Fibroblast of lung (primary cell): ENCODE data around the gene RETN. TPM values are rescaled to one million over a fixed set of nuclear protein-coding genes. Genes with fewer than 3 reads are reported as not detected.

Source experiments
- DNase-seq, 2 donors: peaks; one replicate each; pipeline versions ENCODE4 v3.0.0 to v3.0.0-alpha.2; 2010; ENCODE audit warnings: low read depth in 2 of 2
- H2AFZ ChIP-seq: 2 replicates; pipeline ENCODE4 v1.5.1; 2012; ENCODE audit warnings: low read length, control low read depth, inconsistent platforms
- H3K27ac ChIP-seq: 2 replicates; pipeline ENCODE4 v1.5.1; 2011; ENCODE audit warnings: low read length, control low read depth; ENCODE audit not compliant: insufficient read depth
- H3K27me3 ChIP-seq: 2 replicates; pipeline ENCODE4 v1.5.1; 2011; ENCODE audit warnings: mild to moderate bottlenecking, low read length; ENCODE audit not compliant: control insufficient read depth, insufficient read depth
- H3K36me3 ChIP-seq: 2 replicates; pipeline ENCODE4 v1.5.1; 2011; ENCODE audit warnings: low read length; ENCODE audit not compliant: control insufficient read depth, insufficient read depth
- H3K4me1 ChIP-seq: 2 replicates; pipeline ENCODE4 v1.5.1; 2011; ENCODE audit warnings: low read length; ENCODE audit not compliant: control insufficient read depth, insufficient read depth; ENCODE audit errors: extremely low read depth
- H3K4me2 ChIP-seq: 2 replicates; pipeline ENCODE4 v1.5.1; 2011; ENCODE audit warnings: low read length, control low read depth; ENCODE audit not compliant: insufficient read depth; ENCODE audit errors: extremely low read depth
- H3K4me3 ChIP-seq, 4 experiments: fragments of 200-600 bp in 1 of 4; sonication (generic) in 1 of 4; replicated peaks in 1 of 4; 2 replicates each; pipeline ENCODE4 v1.5.1; 2011 to 2016; ENCODE audit warnings: low read length in 4 of 4, low read depth in 3 of 4, mild to moderate bottlenecking in 3 of 4, control low read depth in 2 of 4, inconsistent platforms in 1 of 4, mixed read lengths in 1 of 4; ENCODE audit not compliant: insufficient read depth in 1 of 4; ENCODE audit errors: control extremely low read depth in 1 of 4
- H3K79me2 ChIP-seq: 2 replicates; pipeline ENCODE4 v1.5.1; 2012; ENCODE audit warnings: mild to moderate bottlenecking, low read length, inconsistent platforms; ENCODE audit not compliant: control insufficient read depth, insufficient read depth
- H3K9ac ChIP-seq: 2 replicates; pipeline ENCODE4 v1.5.1; 2011; ENCODE audit warnings: mild to moderate bottlenecking, low read length, control low read depth; ENCODE audit not compliant: insufficient read depth
- H3K9me3 ChIP-seq: 2 replicates; pipeline ENCODE4 v1.5.1; 2012; ENCODE audit warnings: low read depth, low read length; ENCODE audit not compliant: control insufficient read depth, insufficient read depth
- H4K20me1 ChIP-seq: 2 replicates; pipeline ENCODE4 v1.5.1; 2011; ENCODE audit warnings: low read length; ENCODE audit not compliant: control insufficient read depth, insufficient read depth; ENCODE audit errors: extremely low read depth
- EZH2 ChIP-seq: IDR thresholded peaks from 2 replicates; pipeline ENCODE4 v1.5.1; 2012; ENCODE audit warnings: low read length, control low read depth, mild to moderate bottlenecking; ENCODE audit errors: missing control alignments
- polyA plus RNA-seq, 2 donors: library from polyadenylated mRNA; depleted of rRNA in 1 of 2; stranded (reverse) in 1 of 2; unstranded in 1 of 2; fragments of >200 nt; gene quantifications; 2 replicates each; pipeline ENCODE4 v1.2.1, GENCODE V29; 2011 to 2012; ENCODE audit warnings: missing spikeins in 1 of 2
- total RNA-seq: library from RNA; depleted of rRNA; stranded (reverse); fragments of >200 nt; gene quantifications from 2 replicates; pipeline ENCODE4 v1.2.1, GENCODE V29; 2014
- TF ChIP-seq, protein P1 (sequence below), 2 donors: IDR thresholded peaks in 1 of 2; conservative IDR thresholded peaks in 1 of 2; 1 replicate in 1 of 2; 2 replicates in 1 of 2; pipeline ENCODE4 v1.5.1; 2011 to 2012; ENCODE audit warnings: low read length in 2 of 2, control low read depth in 1 of 2, inconsistent platforms in 1 of 2, low read depth in 1 of 2, mild to moderate bottlenecking in 1 of 2

RETN gene
- total and polyA plus RNA-seq, 2 donors (not counting 1 experiment from before 2014, with no cell fraction given), result not detected

DNA sequence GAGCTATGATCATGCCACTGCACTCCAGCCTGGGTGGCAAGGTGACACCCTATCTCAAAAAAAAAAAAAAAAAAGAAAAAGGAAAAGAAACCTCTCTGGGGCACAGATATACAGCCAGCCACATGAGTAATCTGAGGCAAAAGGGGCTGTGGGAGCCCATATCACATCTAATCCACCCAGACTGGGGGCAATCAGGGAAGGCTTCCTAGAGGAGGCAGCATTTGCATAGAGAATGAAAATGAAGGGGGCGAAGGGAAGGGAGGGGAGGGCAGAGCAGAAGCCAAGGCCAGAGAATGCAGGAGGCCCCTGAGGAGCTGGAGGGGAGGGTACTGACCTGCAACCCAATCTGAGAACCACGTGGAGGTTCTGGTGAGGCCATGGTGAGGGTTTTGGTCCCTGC lies 18.7 kb upstream of the RETN start:
- H3K79me2 ChIP-seq, result no peaks in the 10 kb centered on the region
- H3K27me3 ChIP-seq, result no peaks in the 10 kb centered on the region
- H3K9me3 ChIP-seq, result no peaks in the 10 kb centered on the region
- TF ChIP-seq, protein P1, sequence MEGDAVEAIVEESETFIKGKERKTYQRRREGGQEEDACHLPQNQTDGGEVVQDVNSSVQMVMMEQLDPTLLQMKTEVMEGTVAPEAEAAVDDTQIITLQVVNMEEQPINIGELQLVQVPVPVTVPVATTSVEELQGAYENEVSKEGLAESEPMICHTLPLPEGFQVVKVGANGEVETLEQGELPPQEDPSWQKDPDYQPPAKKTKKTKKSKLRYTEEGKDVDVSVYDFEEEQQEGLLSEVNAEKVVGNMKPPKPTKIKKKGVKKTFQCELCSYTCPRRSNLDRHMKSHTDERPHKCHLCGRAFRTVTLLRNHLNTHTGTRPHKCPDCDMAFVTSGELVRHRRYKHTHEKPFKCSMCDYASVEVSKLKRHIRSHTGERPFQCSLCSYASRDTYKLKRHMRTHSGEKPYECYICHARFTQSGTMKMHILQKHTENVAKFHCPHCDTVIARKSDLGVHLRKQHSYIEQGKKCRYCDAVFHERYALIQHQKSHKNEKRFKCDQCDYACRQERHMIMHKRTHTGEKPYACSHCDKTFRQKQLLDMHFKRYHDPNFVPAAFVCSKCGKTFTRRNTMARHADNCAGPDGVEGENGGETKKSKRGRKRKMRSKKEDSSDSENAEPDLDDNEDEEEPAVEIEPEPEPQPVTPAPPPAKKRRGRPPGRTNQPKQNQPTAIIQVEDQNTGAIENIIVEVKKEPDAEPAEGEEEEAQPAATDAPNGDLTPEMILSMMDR (conservative IDR thresholded peaks at IDR 0.05 in 1 of 2, IDR thresholded peaks at IDR 0.05 in 1 of 2; ENCODE audit: low read depth in 1 of 2, low read length in 2 of 2), result no peak
- no peak for TF ChIP-seq EZH2
- H2AFZ ChIP-seq, result no peak overlapping the region
- peaks cover 3% of the 10 kb centered on the region for H3K4me1 ChIP-seq
- H3K4me3 ChIP-seq, result no peak overlapping the region
- H4K20me1 ChIP-seq, result no peaks in the 10 kb centered on the region
- H3K4me2 ChIP-seq, result no peak overlapping the region
- no peak overlapping the region for H3K9ac ChIP-seq
- H3K27ac ChIP-seq, result no peak overlapping the region
- no peak for DNase-seq
- H3K36me3 ChIP-seq, result no peaks in the 10 kb centered on the region

DNA sequence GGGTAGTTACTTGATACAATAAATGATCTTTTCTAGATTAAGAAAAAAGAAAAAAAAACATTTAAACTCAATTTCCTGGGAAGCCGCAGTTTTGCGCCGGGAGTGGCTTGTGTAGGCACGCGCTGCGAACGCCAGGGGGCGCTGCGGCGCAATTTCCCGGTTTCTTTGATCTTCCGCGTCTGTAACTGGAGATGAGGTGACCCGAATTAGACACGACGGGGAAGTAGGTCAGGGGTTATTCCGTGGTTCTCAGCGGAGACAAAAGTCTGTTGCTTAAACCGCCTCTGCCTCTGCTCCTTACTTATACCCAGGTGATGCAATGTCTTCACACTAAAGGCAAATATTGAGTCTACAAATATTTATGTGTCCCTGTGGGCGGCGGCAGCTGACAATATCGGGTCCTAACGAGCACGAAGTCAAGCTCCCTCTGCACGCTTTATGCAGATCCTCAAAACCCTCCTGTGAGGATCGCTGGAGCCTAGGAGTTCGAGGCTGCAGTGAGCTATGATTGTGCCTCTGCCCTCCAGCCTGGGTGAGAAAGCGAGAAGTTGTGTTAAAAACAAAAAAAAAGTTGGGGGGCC lies 16.7 kb upstream of the RETN start:
- Histone ChIP-seq H3K79me2 (no peaks in the 10 kb centered on the region), H3K27me3 (no peaks in the 10 kb centered on the region), H3K4me1 (peaks cover 3% of the 10 kb centered on the region), H3K4me3 (peak overlapping the region in 2 of 4 experiments; percentile 35 to 51), H3K9me3 (no peaks in the 10 kb centered on the region), H3K36me3 (no peaks in the 10 kb centered on the region), H2AFZ (peak overlapping the region; percentile 77), H3K9ac (no peak overlapping the region), H3K27ac (no peak overlapping the region), H3K4me2 (peak overlapping the region; percentile 68), H4K20me1 (no peaks in the 10 kb centered on the region)
- peak; percentile 45 to 87 for DNase-seq
- no peak for TF ChIP-seq EZH2
- TF ChIP-seq, protein P1 (conservative IDR thresholded peaks at IDR 0.05 in 1 of 2, IDR thresholded peaks at IDR 0.05 in 1 of 2; ENCODE audit: low read depth in 1 of 2, low read length in 2 of 2), result peak; percentile 93 to 96

DNA sequence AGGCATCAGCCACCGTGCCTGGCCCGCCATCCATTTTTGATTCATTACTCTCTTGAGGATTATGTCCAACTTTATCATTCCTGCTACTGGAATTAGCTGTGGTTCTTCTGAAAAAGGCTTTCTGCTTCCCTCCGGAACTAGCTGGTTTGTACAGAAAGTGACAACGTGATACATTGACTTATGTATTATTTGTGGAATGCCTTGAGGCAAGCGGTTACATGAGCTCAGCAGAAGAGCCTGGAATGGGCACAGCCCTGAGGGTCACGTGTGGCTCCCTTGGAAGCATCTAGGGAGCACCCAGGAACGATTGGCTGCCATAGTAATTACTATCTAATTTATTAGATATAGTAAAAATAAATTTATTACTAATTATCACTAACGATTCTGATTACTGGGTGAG lies 14.4 kb upstream of the RETN start:
- no peak for TF ChIP-seq EZH2
- TF ChIP-seq, protein P1 (conservative IDR thresholded peaks at IDR 0.05 in 1 of 2, IDR thresholded peaks at IDR 0.05 in 1 of 2; ENCODE audit: low read depth in 1 of 2, low read length in 2 of 2), result no peak
- Histone ChIP-seq H2AFZ (no peak overlapping the region), H3K27ac (no peak overlapping the region), H3K4me3 (no peak overlapping the region), H3K9ac (no peak overlapping the region), H4K20me1 (no peaks in the 10 kb centered on the region), H3K27me3 (no peaks in the 10 kb centered on the region), H3K9me3 (no peaks in the 10 kb centered on the region), H3K36me3 (no peaks in the 10 kb centered on the region), H3K79me2 (no peaks in the 10 kb centered on the region), H3K4me1 (peaks cover 3% of the 10 kb centered on the region), H3K4me2 (no peak overlapping the region)
- DNase-seq, result peak in 1 of 2 donors; percentile 17
